GM19239 (cell line): Measurements from ENCODE around the gene KIF3B.
A peak's percentile ranks its signal among the peaks of the same experiment; 100 is the strongest.
"Not testable (repeated sequence)": the region's sequence is repeated elsewhere in the genome, so short reads cannot be mapped to it uniquely, and the experiment has no call there.

Source experiments
- DNase-seq: peaks from one replicate; pipeline ENCODE4 v3.0.0; 2011; ENCODE audit warnings: low spot score; ENCODE audit not compliant: insufficient read length
- FAIRE-seq: peaks from 2 replicates; lab custom pipeline; 2011; peaks lifted over from hg19 to GRCh38; lab: Jason Lieb, UNC

Gene KIF3B

DNA sequence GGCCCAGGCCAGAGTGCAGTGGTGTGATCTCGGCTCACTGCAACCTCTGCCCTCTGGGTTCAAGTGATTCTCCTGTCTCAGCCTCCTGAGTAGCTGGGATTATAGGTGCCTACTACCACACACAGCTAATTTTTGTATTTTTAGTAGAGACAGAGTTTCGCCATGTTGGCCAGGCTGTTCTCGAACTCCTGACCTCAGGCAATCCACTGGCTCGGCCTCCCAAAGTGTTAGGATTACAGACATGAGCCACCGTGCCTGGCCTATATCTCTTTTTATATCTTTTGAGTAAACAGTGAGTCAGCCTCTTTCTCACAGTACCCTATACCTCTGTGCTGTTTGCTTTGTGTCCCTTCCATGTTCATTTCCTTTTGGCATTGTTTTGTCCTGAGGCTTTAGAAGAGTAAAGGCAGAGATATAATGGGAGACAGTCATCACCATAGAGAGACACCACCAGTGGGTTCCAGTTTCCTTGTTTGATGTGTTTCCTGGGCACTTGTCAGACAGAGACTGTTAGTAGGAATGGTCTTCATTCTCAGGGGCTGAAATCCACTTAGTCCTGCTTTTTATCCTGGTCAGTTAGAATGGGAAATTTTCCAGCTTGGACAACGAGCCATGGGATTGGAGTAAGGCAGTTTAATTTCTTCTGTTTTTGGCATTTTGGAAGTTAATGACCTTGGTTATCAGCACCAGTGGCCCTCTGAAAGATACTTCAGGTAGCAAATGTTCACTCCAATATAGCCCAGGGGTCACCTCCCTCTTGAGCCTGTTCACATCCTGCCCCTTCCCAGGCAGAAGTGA, 48.5 kb downstream of the KIF3B start:
- DNase-seq (no peak), FAIRE-seq (no peak)

DNA sequence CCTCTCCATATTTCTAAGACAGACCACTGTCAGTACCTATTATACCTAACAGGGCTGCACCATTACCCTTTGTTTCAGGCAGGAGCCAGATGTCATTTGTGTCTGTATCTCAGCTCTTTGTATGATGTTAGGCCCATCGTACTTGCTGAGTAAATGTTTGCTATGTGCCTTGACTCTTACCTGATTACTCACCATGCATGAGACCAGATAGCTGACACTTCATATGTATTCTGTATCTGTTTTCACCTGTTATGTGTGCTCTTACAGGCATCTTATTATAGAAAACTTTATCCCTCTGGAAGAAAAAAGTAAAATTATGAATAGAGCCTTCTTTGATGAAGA, 49.0 kb downstream of the KIF3B start:
- FAIRE-seq (no peak), DNase-seq (no peak)

DNA sequence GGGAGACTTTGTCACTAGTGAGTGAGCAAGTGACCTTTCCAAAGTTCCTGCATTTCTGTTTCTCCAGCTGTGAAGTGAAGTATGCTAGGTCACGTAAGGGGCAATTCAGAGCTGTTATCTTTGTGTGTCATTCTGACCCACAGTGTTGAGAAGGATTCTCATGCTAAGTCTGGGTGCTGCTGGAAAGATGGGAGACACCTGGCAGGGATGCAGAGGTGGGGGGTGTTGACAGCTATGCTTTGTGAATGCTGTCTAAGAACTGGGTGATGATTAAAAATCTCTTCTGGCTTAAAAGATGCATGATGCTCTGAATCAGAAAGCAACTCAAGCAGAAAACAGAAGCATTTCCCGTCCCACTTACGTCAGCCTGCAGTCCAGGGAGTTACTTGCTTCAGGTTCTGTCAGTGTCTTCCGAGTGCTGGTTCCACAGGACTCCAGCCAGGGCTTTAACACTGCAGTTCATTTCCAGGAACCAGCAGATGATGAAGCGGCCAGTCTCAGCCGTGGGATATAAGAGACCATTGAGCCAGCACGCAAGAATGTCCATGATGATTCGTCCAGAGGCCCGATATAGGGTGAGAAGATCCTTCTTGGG, 49.7 kb downstream of the KIF3B start:
- DNase-seq, result no peak
- FAIRE-seq, result no peak

DNA sequence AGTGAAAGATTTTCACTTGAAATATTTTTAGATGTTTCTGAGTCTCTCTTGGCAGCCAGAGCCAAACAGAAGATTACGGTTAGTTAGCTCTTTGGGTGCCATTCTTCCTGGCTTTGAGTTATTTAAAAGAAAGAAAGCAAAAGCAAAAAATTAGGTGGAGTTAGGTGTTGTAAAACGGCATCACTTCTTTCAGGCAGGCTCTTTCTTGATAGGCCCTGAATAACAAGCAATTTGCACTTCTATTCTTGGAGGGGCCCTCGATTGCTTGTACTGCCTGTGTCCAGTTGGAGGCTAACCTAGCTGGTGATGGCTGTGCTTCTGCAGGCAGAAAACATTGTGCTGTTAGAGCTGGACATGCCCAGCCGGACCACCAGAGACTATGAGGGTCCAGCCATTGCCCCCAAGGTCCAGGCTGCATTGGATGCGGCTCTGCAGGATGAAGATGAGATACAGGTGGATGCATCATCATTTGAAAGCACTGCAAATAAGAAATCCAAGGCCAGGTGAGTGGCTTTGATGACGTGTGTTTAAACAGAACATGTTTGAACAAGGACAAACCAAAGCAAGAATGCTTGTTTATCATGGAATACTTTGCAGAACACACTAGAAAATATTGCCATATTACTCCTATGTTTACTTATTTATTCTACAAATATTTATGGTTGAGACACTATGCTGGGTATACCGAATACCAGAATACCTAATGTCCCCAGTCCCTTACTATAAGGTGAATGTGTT, 52.5 kb downstream of the KIF3B start:
- DNase-seq (no peak), FAIRE-seq (no peak)

DNA sequence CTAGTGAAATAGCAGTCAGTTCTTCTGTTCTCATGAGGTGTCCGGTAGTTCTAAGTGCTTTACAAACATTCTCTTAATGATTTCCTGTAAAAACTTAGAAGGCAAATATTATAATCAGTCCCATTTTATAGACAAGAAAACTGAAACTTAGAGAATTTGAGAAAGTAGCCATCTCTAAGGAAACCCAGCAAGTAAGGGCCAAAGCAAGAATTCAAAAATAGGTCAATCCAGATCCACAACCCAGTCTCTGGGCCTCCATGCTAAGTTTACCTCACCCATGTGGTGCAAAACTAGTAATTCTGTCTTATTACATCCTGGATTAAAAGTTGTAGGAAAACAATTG, 53.1 kb downstream of the KIF3B start:
- DNase-seq (no peak), FAIRE-seq (no peak)

DNA sequence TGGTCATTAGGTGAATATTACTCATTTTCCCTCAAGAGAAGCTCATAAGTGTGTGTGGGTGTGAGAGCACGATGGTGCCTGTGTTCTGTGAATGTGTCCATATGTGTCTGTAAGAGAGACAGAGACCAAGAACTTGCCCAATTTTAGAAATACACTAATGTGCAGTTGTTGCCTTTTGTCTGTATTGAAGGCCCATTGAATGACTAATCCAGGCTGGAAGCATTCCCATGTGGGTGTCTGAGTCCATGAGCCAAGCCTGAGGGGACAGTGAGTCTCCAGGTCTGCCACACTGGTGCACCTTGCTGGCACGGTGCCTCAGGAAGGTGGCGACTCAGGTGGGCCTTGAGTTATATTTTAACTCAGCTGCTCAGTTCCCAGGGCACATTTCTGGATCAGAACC, 55.2 kb downstream of the KIF3B start:
- no peak for FAIRE-seq
- DNase-seq, result no peak

DNA sequence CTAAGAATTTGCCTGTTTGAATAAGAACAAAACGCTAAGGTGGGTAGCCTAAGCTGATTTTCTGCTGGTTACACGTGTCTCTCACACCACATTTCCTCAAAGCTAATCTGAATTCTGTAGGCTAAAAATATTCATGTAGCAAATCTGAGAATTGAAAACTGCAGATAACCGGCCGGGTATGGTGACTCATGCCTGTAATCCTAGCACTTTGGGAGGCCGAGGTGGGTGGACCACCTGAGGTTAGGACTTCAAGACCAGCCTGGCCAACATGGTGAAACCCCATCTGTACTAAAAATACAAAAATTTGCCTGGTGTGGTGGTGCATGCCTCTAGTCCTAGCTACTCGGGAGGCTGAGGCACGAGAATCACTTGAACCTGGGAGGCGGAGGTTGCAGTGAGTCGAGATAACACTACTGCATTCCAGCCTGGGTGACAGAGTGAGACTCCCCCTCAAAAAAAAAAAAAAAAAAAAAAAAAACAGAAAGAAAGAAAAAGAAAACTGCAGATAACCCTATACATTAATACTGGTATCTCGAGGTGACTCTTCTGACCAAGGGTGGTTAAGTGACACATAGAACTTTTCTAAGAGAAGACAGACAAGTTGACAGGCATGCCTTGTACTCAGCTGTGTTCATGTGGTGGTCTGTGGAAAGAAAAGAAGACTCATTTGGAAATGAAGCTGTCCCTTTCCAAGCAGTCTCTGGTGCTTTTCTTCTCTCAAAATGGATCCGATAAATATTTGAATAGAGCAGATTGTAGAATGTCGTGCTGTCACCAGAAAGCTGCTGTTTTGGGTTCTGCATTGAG, 55.9 kb downstream of the KIF3B start:
- DNase-seq, result no peak
- FAIRE-seq, result peak; percentile 67

DNA sequence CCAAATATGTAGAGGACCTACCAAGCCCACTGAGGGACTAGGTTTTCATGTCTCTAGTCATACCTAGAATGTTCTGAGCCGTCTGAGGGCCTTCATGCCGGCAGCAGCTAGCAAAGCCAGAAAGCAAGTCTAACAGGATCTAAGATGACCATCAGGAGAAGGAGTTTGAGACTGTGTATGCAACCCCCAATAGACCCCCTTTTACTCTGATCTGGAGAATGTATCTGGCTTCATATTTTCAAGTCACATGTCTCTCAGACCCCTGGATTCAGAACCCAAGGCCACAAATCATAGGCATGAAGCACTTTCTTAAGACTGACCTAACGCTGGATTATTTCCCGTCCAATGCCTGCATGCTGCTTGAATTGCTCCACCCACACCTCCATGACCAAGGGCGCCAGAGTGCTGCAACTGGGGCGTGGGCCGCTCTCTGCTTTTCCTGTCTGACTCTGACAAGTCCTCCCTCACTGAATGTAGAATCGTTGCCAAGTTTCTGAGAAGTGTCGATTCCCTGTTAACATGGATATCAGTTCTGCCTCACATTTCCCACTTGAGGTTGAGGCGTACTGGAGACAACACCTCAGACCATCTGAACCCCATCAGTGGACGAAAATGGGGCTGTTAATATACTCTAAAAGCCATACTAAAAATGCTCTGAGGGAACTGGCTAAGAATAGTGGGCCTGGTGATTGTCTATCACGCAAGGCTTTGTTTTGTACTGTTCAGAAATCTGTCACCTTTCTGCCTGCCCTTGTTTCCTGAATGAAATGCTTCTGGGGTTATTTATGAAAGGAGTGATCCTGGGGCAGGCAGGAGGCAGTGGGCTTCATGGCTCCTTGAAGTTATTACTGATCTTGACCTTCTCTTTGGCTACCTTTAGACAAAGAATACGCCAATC, 56.8 kb downstream of the KIF3B start:
- FAIRE-seq (peak; percentile 83), DNase-seq (no peak)

DNA sequence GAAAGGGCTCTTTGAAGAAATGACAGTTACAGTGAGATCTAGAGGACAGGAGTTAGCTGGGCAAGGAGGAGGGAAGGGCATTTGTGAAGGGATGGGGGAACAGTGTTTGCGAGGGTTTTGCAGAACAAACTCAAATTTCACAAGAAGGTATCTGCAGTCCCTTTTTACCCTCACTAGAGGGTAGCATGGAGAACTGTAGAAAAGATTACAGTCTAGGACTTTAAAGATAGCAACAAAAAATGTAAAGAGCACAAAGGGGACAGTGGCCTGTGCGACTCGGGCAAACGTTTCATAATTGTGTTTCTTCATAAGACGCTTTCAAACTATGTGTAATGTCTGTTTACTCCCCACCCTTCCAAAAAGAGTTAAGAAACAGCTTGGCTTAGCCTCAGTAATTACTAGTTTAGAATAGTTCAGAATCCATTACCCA, 59.5 kb downstream of the KIF3B start:
- FAIRE-seq (peak; percentile 70), DNase-seq (no peak)

DNA sequence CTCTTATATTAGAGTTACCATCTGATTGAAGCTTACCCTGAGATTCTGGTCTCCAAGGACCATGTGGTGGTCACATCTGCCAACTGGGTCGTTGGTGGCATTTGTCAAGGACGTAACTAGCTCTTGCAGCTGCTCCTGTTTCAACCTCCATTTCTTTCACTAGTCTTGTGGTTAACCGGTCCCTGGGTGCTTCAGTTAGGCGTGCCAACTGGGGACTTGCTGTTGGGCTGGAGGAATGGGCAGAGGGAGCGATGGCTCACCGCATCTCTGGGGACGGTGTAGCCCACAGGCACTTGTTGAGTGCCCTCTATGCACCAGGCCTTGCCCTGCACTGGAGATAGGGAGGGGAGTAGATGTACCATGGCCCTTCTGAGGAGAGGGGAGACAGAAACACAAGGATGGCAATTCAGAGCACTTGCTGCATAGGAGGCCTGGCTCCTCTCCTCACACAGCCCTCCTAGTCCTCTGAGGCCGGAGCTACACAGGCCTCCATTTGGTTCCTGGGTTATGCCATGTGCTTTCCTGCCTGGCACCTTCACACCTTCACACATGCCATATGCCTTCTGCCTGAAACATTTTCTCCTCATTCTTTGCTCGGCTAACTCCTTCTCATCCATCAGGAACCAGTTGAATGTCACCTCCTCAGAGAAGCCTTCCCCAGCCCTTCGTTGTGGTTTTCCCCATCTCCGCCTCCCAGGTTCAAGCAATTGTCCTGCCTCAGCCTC, 60.6 kb downstream of the KIF3B start:
- FAIRE-seq (no peak), DNase-seq (no peak)

DNA sequence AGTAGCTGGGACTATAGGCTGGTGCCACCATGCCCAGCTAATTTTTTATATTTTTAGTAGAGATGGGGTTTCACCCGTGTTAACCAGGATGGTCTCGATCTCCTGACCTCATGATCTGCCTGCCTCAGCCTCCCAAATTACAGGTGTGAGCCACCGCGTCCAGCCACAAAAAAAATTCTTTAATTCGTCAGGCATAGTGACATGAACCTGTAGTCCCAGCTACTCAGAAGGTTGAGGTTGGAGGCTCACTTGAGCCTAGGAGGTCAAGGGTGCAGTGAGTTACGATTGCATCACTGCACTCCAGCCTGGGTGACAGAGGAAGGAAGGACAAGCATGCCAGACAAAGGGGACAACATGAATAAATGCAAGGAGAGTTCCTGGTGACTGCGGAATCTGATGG, 61.2 kb downstream of the KIF3B start:
- DNase-seq, result no peak
- no peak for FAIRE-seq

DNA sequence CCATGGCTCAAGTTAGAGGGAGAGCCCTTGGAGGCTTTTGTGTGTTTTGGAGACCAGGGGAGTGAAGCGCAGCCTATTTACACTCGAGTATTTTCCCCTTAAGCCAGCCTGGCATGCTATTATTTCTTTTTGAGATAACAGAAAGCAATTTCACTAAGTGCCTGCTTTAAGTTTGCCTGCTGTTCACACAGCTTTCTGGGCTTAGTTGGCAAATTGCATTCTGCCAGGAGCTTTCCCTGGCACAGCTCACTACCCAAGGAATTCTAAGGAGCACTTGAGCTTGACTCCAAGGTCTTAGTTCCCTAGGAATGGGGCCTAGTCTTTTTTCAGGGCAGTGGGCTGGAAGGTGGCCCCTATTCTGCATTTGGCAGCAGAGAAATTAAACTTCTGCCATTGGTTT, 61.7 kb downstream of the KIF3B start:
- DNase-seq (no peak), FAIRE-seq (no peak)

DNA sequence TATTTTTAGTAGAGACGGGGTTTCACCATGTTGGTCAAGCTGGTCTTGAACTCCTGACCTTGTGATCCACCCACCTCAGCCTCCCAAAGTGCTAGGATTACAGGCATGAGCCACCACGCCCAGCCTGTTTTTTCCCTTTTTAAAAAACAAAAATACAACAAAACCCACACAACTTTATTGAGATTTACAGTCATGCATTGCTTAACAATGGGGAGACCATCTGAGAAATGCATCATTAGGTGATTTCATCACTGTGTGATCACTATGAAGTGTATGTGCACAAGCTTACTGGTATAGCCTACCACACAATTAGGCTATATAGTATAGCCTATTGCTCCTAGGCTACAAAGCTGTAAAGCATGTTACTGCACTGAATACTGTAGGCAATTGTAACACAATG, 63.6 kb downstream of the KIF3B start:
- FAIRE-seq, DNase-seq: not testable (repeated sequence)

DNA sequence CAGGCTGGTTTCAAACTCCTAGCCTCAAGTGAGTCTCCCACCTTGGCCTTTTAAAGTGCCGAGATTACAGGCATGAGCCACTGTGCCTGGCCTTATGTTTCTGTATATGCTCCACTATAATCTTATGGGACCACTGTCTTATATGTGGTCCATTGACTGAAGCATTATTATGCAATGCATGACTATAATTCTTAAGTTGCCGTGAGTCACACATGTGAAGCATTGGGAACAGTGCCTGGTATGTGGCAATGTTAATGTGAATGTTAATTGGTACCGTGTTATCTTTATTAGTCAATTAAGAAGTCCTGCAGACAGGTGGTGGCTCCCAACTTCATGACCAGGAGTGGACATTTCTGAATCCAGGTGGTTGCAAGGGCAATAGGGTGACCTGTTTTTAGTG, 66.0 kb downstream of the KIF3B start:
- no peak for DNase-seq
- FAIRE-seq, result no peak

DNA sequence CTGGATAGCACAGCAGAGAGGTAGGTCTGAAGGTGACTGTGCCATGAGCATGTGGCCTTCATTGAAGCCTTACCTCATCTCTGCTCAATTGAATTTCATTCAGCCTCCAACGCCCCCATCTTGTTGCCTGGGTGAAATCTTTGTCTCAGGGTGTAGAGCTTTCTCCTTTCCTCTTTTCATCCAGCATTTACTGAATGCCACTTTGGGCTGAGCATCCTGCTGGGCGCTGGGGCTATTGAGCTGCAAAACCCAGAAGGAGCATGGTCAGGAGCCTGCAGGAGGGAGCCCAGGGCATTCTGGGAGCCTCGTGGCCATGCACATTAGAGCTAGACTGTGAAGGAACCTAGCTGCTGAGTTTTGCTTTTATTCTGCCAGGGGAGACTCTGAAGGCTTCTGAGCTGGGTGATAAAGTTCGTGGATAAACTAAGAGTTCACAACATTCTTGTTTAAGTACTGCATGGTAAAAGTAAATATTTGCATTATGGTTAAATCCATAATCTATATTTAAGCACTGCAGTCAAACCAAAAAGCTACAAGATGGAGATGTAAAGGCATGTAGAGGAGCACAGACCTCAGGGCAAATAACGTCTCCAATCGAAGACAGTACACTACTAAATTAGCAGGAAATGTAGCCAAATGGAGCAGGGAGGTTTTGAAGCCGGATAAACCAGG, 67.5 kb downstream of the KIF3B start:
- FAIRE-seq (no peak), DNase-seq (no peak)

DNA sequence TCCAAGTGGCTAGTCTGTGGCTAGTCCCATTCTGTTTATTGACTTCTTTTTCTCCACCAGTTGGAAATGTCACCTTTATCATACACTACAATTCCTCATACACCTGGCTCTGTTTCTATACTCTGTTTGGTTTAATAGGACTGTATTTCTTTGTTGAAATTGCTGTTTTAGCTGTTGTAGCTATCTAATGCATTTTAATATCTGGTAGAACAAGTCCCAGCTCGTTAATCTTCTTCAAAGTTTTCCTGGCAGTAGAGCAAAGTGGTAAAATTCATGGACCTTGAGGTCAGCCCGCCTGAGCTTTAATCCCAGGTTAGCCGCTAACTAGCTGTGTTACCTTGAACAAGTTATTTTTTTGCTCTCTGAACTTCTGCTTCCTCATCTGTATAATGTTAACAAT, 70.8 kb downstream of the KIF3B start:
- no peak for FAIRE-seq
- DNase-seq, result no peak

DNA sequence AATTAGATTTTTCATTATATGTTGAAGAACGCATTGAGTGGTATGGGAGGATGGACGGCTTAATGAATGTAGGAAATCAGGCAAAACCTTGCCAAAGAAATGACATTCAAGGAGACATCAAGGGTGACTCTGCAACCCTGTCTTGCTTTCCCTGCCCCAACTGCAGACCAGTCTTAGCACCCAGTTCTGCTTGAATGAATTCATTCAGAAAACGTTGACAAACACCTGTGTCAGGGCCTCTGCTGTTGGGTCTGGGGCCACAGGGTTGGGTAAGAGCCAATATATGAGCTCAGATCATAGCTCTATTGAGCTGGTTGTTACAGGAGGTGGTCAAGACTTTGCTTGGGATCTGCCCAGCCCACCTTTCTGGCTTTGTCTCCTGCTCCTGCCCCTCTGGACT, 73.0 kb downstream of the KIF3B start:
- DNase-seq (no peak), FAIRE-seq (no peak)

DNA sequence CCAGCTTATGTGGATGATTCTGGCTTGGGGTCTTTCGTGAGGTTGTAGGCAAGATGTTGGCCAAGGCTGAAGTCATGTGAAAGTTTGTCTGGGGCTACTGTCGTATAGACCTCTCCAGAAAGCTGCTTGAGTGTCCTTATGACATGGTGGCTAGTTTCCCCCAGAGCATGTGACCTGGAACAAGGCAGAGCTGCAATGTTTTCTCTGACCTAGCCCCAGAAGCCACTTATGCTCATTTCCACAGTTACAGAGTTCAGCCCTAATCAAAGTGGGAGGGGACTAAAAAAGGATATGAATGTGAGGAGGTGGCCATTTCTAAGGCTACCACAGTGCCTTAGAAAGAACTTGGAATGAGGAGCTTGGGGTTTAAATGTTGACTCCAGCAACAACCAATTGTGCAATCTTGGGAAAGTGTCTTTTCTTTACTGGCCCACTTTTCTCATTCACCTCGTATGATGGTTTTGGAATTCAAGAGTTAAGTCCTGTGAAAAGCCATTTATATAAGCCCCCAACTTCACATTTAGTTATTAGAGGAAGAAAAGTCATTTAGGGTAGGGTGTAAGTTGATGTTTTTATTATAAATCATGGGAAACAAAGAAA, 74.8 kb downstream of the KIF3B start:
- DNase-seq, result no peak
- no peak for FAIRE-seq
